HG03280 (cell line): Measurements from ENCODE around the gene OPA3.
A peak's percentile ranks its signal among the peaks of the same experiment; 100 is the strongest.

Experiments used
- ATAC-seq: cut with Tn5 transposase; IDR thresholded peaks from one replicate; pipeline ENCODE4 v1.9.1; 2021; ENCODE audit warnings: mild to moderate bottlenecking, moderate library complexity; ENCODE audit not compliant: unreplicated experiment

Gene OPA3

DNA sequence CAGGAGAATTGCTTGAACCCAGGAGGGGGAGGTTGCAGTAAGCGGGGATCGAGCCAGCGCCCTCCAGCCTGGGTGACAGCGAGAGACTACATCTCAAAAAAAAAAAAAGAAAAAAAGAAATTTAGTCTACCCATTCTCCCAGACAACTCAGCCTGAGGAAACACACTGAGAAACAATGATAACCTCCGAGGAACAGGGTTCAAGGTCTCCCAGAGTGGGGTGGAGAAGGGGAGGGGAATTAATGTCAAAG is 78.7 kb downstream of the OPA3 start:
- no peak for ATAC-seq

DNA sequence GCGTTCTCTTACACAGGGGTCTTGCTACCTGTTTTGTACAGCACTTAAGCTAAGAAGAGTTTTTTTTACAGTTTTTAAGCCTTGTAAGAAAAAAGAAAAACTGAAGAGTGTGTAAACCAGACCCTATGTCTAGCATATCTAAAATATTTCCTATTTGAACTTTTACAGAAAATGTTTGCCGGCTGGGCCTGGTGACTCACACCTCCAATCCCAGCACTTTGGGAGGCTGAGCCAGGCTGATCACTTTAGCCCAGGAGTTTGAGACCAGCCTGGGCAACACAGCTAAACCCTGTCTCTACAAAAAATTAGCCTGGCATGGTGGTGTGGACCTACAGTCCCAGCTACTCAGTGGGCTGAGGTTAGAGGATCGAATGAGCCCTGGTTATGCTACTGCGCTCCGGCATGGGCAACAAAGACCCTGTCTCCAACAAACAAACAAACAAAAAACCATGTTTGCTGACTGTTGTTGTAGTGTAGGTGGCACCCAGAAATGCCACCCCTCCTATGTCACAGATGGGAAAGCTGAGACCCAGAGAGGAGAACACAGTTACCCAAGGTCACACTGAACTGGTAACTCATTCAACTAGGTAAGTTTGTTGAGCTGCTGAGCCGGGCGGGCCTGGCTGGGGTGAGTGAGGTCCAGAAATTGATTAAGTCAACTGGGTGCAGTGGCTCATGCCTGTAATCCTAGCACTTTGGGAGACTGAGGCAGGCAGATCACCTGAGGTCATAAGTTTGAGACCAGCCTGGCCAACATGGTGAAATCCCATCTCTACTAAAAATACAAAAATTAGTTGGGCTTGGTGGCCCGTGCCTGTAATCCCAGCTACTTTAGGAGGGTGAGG is 79.2 kb downstream of the OPA3 start:
- no peak for ATAC-seq

DNA sequence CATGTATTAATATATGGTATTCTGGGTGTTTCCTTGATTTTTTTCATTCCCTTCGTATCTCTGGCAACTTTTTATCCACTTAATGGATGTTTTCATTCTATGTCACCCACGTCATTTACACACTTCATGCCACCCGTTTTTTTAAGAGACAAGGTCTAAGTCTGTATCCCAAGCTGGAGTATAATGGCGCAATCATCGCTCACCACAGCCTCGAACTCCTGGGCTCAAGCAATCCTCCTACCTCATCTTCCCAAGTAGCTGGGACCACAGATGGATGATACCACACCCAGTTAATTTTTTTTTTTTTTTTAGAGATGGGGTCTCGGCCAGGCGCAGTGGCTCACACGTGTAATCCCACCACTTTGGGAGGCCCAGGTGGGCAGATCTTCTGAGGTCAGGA is 80.7 kb downstream of the OPA3 start:
- no peak for ATAC-seq

DNA sequence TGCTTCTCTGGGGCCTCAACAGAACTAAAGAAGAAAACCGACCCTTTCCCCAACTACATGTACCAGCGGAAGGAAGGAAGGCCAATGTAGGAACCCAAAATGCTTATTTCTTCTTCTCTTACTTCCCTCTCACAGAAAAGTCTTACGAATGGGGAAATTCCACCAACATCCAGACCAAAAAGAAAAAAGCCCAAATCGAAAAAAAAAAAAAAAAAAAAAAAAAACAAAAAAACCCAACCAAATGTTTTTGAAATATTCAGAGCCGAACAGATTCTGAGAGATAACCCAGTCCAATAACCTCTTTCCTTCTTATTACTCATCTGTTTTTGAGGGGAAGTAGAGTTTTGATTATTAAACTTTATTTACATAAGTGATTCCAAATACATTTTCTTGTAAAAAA is 82.5 kb downstream of the OPA3 start:
- ATAC-seq, result no peak

DNA sequence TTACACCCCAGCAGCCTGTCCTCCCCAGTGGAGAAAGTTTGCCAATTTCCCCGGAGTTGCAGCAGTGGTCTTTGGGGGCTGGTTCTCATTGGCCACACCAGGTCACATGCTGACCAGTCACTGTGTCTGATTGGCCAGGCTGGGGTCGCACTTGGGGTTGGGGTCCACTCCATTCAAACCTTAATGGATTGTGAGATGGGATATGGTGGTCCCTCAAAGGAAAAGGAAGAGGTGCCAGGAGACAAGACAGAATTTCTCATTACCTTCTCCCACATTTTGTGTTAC is 82.9 kb downstream of the OPA3 start:
- ATAC-seq, result no peak

DNA sequence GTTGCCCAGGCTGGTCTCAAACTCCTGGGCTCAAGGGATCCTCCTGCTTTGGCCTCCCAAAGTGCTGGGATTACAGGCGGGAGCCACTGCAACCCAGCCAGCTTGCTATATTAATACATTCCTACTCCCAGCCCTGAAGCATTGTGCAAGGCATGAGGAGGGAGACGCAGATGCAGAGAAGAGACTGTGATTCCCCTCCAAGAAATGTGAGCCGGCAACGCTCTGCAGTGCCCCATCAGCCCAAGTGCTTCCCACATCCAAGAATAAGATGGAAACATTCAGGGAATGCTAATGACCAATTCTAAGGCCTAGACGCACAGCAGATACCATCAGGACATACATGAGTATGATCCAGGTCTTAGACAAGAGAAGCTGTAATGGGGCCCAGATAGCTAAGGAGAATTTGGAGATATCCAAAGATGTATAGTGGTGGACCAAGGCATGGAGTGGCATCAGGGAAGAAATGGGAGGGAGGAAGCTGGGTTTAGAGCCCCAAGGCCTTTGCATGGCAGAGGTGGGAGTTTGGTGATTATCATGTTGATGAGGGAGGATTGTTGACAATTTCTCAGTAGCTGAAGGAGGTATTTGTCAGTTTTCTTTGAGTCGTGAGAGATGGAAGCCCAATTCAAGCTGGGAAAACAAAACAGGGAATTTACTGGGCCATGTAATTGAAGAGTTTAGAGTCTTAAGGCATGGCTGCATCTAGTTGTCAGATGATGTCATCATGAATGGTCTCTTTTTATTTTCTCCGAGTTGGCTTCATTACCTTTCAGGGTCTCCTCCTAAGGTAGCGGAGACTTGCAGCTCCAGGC is 83.5 kb downstream of the OPA3 start:
- no peak for ATAC-seq

DNA sequence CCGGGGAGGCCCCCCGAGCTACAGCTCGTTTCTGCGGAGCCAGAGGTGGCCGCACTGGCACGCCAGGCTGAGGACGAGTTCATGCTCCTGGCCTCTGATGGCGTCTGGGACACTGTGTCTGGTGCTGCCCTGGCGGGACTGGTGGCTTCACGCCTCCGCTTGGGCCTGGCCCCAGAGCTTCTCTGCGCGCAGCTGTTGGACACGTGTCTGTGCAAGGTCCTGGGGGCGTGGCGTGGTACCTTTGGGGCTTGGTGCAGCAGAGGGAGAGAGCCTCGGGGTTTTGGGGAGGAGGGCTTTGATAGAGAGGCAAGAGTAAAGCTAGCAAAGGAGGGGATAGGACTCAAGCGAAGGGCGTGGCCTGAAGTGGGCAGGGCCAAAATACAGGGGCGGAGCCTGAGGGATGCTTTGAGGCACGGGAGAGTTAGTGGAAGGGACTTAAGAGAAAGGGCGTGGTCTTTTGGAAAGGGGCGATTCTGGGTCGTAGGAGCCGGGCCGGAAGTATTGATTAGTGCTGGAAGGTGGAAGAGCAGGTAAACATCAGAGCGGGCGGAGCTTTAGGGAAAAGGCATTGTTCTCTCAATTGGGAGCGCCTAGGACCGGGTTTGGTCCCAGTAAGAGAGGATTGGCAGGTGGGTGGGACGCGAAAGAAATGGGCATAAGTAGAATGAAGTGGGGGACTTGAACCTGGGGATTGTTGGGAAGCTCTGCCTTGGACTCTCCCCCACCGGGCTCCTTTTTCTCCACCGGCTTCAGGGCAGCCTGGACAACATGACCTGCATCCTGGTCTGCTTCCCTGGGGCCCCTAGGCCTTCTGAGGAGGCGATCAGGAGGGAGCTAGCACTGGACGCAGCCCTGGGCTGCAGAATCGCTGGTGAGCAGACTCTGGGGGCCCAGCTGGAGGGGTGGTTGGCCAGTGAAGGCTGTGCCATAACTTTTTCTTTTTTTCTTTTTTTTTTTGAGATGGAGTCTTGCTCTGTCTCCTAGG is 85.1 kb downstream of the OPA3 start:
- no peak for ATAC-seq

DNA sequence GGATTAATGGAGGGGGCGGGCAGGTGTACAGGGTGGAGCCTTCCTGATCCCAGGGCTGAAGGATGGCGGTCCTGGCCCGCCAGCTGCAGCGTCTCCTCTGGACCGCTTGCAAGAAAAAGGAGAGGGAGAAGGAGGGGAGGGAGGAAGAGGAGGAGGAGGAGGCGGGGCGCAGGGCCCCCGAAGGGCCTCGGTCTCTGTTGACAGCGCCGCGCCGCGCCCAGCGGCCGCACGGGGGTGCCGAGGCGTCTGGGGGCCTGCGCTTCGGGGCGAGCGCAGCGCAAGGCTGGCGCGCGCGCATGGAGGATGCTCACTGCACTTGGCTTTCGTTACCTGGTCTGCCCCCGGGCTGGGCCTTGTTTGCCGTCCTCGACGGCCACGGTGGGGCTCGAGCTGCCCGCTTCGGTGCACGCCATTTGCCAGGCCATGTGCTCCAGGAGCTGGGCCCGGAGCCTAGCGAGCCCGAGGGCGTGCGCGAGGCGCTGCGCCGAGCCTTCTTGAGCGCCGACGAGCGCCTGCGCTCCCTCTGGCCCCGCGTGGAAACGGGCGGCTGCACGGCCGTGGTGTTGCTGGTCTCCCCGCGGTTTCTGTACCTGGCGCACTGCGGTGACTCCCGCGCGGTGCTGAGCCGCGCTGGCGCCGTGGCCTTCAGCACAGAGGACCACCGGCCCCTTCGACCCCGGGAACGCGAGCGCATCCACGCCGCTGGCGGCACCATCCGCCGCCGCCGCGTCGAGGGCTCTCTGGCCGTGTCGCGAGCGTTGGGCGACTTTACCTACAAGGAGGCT is 86.0 kb downstream of the OPA3 start, which contains the start of gene PPM1N:
Gene PPM1N, plus strand, starts transcription at position 33 of the 785 bp plus-strand sequence. Its CDS starts 30 bp downstream, at position 63.
- ATAC-seq, result no peak

DNA sequence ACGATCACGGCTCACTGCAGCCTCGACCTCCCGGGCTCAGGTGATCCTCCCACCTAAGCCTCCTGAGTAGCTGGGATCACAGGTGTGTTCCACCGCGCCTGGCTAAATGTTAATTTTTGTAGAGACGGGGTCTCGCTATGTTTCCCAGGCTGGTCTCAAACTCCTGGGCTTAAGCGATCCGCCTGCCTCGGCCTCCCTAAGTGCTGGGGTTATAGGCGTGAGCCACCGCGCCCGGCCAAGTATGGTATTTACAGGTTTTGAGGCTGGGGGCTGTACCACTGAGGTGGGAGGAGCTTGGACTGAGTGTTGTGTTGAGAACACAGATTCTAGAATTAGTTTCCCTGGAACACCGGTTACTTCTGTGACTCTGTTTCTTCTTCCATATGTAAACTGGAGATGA is 86.8 kb downstream of the OPA3 start:
- ATAC-seq, result no peak

DNA sequence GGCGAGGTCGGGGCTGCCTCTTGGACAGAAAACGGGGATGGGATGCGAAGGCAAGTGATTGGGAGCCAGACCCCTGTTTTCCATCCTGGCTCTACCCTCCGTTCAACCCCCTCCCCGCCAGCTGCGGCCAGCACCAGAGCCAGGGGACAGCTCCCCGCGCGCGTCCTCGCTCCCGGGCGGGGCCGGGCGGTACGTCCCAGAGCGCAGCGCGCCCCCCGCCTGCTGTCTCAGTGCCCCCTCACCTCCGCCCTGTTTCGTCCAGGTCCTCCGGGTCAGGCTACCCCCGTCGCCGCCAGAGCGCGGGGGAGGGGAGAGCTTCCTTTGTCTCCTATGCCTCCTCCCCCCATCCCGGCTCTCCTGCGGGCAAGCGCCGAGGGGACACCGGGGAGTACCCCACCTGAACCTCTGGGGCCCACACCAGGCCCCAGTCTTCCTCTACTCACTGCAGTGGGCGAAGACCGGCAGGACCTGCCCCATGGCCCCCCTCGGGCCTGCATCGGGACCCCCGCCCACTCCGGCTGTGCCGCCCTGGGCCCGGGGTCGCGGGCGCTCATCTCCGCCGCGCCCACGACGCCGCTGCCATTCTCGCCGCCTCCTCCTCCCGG is 88.2 kb downstream of the OPA3 start:
- peak; percentile 7 for ATAC-seq

DNA sequence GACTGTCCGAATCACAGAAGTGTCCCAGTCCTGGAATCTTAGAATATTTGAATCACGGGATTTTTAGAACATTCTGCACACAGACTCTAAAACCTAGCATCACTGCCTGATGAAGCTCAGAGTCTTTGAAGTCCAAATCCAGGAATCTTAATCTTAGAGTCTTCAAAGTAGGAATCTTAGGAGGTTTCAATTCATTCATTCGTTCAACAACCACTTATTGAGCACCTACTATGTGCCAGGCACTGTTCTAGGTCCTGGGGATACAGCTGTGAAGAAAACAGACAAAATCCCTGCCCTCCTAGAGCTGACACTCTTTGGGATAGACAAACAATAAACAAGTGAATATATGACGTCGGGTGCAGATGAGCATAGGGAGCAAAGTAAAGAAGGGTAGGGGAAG is 89.4 kb downstream of the OPA3 start:
- ATAC-seq, result no peak

DNA sequence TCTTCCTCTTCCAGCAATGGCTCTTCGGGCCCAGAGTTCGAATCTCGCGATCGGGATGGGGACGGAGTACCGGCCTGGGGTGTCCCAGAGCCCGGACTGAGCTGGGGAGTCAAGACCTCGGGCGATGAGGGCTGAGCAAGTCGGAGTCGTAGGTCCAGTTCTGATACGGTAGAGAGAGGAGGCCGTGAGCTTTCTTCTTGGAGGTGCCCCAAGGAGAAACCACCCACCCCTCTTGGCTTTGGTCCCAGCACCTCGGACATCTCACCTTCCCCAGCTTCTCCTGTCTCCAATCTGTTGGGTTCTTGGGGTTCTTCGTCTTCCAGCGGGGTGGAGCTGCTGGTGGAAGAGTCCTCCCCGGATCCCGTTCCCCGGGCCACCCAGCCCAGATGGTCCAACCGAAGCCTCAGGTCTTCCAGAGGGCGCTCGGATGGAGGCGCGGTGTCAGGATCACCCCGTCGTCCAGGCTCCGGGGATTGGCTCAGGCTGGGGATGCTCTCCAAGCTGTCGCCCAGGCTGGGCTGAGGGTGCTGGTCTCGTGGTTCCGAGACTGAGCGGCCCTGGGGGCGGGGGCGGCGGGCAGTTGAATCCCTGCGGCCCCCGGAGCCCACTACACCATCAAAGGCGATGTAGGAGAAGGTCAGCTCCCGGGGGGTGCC is 90.2 kb downstream of the OPA3 start:
- no peak for ATAC-seq

DNA sequence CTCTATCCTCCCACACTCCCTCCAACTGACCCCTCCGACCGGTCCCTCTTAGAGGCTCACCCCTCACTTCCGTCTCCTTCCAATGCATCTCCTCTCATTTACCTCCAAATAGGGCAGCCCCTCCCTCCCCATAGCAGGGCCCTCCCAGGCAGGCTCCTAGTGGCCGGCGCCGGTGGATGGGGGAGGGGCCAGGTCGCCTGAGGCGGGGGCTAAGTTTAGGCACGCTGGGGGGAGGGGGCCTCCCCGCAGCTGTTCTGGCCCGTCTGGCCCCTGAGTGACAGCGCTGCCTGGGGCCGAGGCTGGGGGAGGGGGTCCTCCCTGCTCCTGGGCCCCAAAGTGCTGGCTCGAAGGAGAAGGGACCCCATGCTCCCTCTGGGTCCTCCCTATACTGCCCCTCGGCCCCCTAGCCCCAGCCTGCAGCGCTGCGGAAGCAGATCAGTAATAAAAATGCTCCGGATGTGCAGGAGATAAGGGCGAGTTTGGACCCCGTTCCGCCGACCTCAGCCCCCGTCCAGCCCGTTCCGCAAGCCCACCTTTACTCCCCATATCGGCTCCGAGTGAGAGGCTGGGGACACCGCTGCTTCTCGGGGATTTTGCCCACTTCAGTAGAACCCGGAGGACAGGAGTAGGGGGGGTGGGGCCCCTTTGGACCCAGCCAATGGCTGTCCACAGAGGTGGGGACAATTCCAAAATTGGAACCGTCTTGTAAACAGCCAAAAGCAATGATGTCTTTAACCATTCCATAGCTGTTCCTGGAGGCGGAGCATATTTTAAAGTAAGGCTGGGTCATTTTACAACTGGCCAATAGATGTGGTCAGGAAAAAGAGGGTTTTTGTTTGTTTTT is 91.8 kb downstream of the OPA3 start:
- no peak for ATAC-seq

DNA sequence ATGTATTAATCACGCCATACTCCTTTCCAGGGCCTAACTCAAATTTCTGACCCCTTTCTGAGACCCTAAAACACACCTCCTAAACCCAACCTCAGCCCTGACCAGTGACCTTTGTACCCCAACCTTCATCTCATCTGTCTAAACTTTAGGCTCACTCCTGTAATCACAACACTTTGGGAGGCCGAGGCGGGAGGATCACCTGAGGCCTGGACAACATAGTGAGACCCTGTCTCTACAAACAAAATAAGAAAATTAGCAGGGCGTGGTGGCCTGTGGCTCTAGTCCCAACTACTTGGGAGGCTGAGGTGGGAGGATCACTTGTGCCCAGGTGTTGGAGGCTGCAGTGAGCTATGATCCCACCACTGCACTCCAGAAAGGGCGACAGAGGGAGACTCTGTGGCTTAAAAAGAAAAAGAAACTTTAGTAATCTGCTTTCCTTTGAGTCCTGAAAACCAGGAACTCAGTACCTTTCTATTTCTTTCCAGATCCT is 92.4 kb downstream of the OPA3 start:
- ATAC-seq, result no peak

DNA sequence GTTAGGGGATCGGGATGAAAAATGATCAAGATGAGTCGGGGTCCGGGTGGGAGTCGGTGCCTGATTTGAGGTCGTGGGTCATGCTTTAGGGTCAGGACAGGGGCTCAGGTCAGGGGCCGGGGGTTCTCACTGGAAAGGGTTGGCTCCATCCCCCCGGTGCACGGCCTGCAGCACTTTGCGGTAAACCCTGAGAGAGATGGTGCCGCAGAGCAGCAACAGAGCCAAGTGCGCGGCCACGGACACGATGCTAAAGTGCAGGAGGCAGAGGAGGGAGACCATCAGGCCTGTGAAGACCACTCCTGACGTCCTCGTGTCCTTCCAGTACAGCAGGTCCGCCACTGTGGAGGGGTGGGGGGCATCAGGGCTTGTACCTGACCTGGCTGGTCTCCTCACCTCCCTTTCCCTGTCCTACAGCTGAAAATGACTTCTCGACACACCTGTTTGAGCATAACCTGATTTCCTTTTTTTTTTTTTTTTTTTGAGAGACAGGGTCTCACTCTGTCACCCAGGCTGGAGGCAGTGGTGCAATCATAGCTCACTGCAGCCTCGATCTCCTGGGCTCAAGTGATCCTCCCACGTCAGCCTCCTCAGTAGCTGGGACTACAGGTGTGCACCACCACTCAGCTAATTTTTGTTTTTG is 95.3 kb downstream of the OPA3 start:
- ATAC-seq, result no peak

DNA sequence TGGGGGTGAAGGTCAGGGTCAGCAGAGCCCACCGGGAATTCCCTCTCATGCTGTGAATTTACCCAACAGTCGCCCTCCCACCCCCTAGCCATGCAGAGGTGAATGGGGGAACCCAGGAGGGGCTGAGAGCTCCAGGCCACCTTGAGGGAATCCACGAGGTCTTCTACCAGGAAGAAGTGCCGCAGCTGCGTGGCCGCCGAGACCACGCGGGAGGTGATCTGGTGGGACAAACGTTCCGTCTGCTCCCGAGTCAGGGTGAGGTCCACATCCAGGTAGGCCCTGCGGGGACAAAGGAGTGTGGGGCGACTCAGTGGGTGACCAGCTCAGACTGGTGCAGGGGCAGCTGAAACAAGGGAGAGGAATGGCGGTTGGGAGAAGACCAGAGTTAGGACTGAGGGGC is 95.9 kb downstream of the OPA3 start:
- ATAC-seq, result no peak

DNA sequence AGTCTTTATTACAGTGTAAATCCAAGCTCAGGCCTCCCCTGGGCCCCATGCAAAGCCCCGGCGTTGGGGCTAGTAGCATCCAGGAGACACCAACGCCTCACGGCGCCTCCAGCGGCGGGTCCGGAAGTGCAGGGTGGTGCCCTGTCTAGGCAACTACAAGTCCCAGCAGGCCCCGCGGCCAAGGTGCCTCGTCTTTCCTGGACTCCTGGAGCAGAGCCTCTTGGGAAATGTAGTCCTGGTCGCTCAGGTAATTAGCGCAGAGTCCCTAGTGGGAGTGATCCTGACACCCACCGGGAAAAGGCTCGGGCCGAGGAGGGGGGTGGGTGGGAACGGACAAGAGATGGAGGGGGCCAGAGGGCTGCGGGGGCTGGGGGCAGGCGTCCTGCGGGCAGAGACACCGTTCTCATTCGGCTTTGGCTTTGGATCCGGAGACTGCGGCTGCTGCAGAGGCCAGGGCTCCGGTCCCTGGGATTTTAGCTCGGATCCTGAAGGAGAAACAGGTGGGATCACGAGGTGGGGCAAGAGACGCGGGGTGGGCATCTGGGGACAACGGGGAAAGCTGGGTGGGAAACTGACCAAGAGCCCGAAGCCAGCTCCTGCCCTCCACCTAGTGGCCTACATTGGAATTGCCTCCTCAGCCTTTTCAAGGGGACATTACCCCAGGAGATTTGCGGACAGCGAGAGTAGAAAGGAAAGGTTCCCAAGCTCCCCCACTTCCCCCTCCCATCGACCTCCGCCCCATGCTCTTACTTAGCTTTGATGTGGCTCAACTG is 99.1 kb downstream of the OPA3 start:
- ATAC-seq, result peak; percentile 86
